ENCODE results near the gene CCDC157. TPM values are rescaled to one million over a fixed set of nuclear protein-coding genes. Genes with fewer than 3 reads are reported as not detected.
"Not testable (repeated sequence)": the region's sequence is repeated elsewhere in the genome, so short reads cannot be mapped to it uniquely, and the experiment has no call there.

The CCDC157 gene
- total and polyA plus RNA-seq, 10 of the 15 experiments (the other 5 are each of a cell fraction or from before 2014, with no cell fraction given), result 0.10 to 2.8 (median 1.2) TPM

GRCh38 chr22:30337461-30337778 is 19.4 kb upstream of the CCDC157 start:
- no TSS peak for BruUV-seq (replicated peaks)

GRCh38 chr22:30338341-30338740 is 18.5 kb upstream of the CCDC157 start:
- H3K79me2 ChIP-seq (ENCODE audit: control insufficient read depth, insufficient read depth, low read length); ATAC-seq; in situ Hi-C loops (cut with MboI); BruUV-seq (replicated peaks); SMC1A ChIA-PET (ENCODE audit: uncharacterized antibody, unreplicated experiment); H3K9ac ChIP-seq (ENCODE audit: control insufficient read depth, insufficient read depth, low read length); H3K4me2 ChIP-seq (ENCODE audit: control insufficient read depth, insufficient read depth); H3K4me1 ChIP-seq (ENCODE audit: control insufficient read depth, insufficient read depth, low read length); intact Hi-C loops (cut with micrococcal nuclease; ENCODE audit: unreplicated experiment); FAIRE-seq; DNase-seq (ENCODE audit: low read depth, low spot score); H3K4me3 ChIP-seq; H3K27ac ChIP-seq (ENCODE audit: control insufficient read depth, insufficient read depth); H2AFZ ChIP-seq (ENCODE audit: control insufficient read depth, low read depth, low read length); H3K9me3 ChIP-seq (replicated peaks; ENCODE audit: control insufficient read depth, insufficient read depth, low read length); H4K20me1 ChIP-seq (ENCODE audit: control insufficient read depth, insufficient read depth); H3K27me3 ChIP-seq (replicated peaks in 1 of 2; ENCODE audit: control insufficient read depth in 2 of 2, insufficient read depth in 2 of 2, low read length in 1 of 2): not testable (repeated sequence)
- ChIA-PET CTCF (interaction anchor here (1.3 to 1.5 kb wide), 2 partner anchors 10 to 50 kb away, joined by 3 to 7 read pairs; no protein-coding TSS in a partner anchor), POLR2A (interaction anchor here (0.7 kb wide), 1 partner anchor 87 kb away, joined by 6 read pairs; the partner anchor contains the start of gene MTFP1), RAD21 (ENCODE audit: unreplicated experiment) (interaction anchor here (2.1 kb wide), 1 partner anchor 12 kb away, joined by 4 read pairs; the partner anchor contains the start of gene TBC1D10A)
- 92% methylated on average over 9 of the region's 9 CpGs for WGBS (ENCODE audit: insufficient coverage, insufficient replicate concordance, low lambda C conversion rate, missing lambda C conversion rate)
- peaks cover 66 to 67% of the 10 kb centered on the region in 2 experiments for H3K36me3 ChIP-seq (ENCODE audit: control insufficient read depth in 2 of 2, insufficient read depth in 2 of 2, low read length in 1 of 2)

More at GRCh38 chr22:30337461-30337778, 19.4 kb upstream of the CCDC157 start:
- WGBS (ENCODE audit: insufficient coverage, insufficient replicate concordance, low lambda C conversion rate, missing lambda C conversion rate), result 89% methylated on average over 8 of the region's 8 CpGs
- peaks cover 68 to 69% of the 10 kb centered on the region in 2 experiments for H3K36me3 ChIP-seq (ENCODE audit: control insufficient read depth in 2 of 2, insufficient read depth in 2 of 2, low read length in 1 of 2)
- no peak overlapping the region for H3K9ac ChIP-seq (ENCODE audit: control insufficient read depth, insufficient read depth, low read length)
- FAIRE-seq (no peak), DNase-seq (ENCODE audit: low read depth, low spot score) (no peak), ATAC-seq (no peak)
- intact Hi-C loops (cut with micrococcal nuclease; ENCODE audit: unreplicated experiment) (no loop called here), in situ Hi-C loops (cut with MboI) (no loop called here)
- ChIA-PET CTCF (interaction anchor here (1.3 to 1.5 kb wide), 2 partner anchors 11 to 49 kb away, joined by 3 to 7 read pairs; no protein-coding TSS in a partner anchor), RAD21 (ENCODE audit: unreplicated experiment) (interaction anchor here (1.2 to 2.1 kb wide), 2 partner anchors 11 to 49 kb away, joined by 3 to 4 read pairs; partner anchors contain the start of gene TBC1D10A), SMC1A (ENCODE audit: uncharacterized antibody, unreplicated experiment) (no interaction called here), POLR2A (no interaction called here)
- H3K27me3 ChIP-seq (replicated peaks in 1 of 2; ENCODE audit: control insufficient read depth in 2 of 2, insufficient read depth in 2 of 2, low read length in 1 of 2), result no peaks in the 10 kb centered on the region
- H3K4me3 ChIP-seq, result no peak overlapping the region
- no peak overlapping the region for H2AFZ ChIP-seq (ENCODE audit: control insufficient read depth, low read depth, low read length)
- H3K79me2 ChIP-seq (ENCODE audit: control insufficient read depth, insufficient read depth, low read length), result no peaks in the 10 kb centered on the region
- TF ChIP-seq STAT3 (IDR thresholded peaks at IDR 0.05; ENCODE audit: low read depth, low read length), result no peak
- TF ChIP-seq MTA3 (IDR thresholded peaks at IDR 0.05; ENCODE audit: borderline replicate concordance, low read length), result no peak
- TF ChIP-seq SMARCA5 (IDR thresholded peaks at IDR 0.05), result no peak
- no peak for TF ChIP-seq ELK1 (IDR thresholded peaks at IDR 0.05; ENCODE audit: low read depth, low read length)
- TF ChIP-seq, protein P1, sequence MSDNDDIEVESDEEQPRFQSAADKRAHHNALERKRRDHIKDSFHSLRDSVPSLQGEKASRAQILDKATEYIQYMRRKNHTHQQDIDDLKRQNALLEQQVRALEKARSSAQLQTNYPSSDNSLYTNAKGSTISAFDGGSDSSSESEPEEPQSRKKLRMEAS (IDR thresholded peaks at IDR 0.05; ENCODE audit: low read depth, low read length), result no peak
- TF ChIP-seq YY1 (IDR thresholded peaks at IDR 0.05; ENCODE audit: low read depth, low read length), result no peak
- TF ChIP-seq PAX5 (IDR thresholded peaks at IDR 0.05; ENCODE audit: borderline replicate concordance, low read depth, low read length), result no peak
- no peak overlapping the region for H3K4me2 ChIP-seq (ENCODE audit: control insufficient read depth, insufficient read depth)
- no peaks in the 10 kb centered on the region for H3K4me1 ChIP-seq (ENCODE audit: control insufficient read depth, insufficient read depth, low read length)
- H4K20me1 ChIP-seq (ENCODE audit: control insufficient read depth, insufficient read depth), result no peaks in the 10 kb centered on the region
- no peaks in the 10 kb centered on the region for H3K9me3 ChIP-seq (replicated peaks; ENCODE audit: control insufficient read depth, insufficient read depth, low read length)
- H3K27ac ChIP-seq (ENCODE audit: control insufficient read depth, insufficient read depth), result no peak overlapping the region
